Measurements from ENCODE around the gene ZC3HAV1L.

DNA sequence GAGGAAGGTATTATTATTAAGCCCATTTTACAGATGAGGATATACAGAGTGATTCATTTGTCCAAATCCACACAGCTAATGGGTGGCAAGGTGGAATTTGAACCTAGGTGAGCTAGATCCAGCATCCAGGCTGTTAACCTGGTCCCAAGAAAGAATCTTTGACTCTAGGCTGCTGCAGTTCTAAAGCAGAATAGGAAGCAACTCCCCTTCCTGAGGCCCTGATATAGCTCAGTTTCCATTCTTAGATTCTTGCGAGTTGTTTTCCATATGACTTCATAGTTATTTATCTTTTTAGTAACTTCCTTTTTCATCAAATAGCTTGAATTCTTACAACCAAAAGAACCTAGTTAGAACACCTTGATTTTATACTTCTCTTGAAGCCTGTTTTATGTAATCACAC, 24.1 kb upstream of the ZC3HAV1L start:
- TF ChIP-seq, protein P1, sequence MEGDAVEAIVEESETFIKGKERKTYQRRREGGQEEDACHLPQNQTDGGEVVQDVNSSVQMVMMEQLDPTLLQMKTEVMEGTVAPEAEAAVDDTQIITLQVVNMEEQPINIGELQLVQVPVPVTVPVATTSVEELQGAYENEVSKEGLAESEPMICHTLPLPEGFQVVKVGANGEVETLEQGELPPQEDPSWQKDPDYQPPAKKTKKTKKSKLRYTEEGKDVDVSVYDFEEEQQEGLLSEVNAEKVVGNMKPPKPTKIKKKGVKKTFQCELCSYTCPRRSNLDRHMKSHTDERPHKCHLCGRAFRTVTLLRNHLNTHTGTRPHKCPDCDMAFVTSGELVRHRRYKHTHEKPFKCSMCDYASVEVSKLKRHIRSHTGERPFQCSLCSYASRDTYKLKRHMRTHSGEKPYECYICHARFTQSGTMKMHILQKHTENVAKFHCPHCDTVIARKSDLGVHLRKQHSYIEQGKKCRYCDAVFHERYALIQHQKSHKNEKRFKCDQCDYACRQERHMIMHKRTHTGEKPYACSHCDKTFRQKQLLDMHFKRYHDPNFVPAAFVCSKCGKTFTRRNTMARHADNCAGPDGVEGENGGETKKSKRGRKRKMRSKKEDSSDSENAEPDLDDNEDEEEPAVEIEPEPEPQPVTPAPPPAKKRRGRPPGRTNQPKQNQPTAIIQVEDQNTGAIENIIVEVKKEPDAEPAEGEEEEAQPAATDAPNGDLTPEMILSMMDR (IDR thresholded peaks at IDR 0.05), result no peak
- TF ChIP-seq POLR2A (IDR thresholded peaks at IDR 0.05), result no peak

Measured in body of pancreas (tissue), 4 donors.